ENCODE results near the gene ANKRD34B. TPM values are rescaled to one million over a fixed set of nuclear protein-coding genes. Genes with fewer than 3 reads are reported as not detected.

Gene ANKRD34B
- total RNA-seq, 1 donor from 2014 or later: not detected

DNA sequence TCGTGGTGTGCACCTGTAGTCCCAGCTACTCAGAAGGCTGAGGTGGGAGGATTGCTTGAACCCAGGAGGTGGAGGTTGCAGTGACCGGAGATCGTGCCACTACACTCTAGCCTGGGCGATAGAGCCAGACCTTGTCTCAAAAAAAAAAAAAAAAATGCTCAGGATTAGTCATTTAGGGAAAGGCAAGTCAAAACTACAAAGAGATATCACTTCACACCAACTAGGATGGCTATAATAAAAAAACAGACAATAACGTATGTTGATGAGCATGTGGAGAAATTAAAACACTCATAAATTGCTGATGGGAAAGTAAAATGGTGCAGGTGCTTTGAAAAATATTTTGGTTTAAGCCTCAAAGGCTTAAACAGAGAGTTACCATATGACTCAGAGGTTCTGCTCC is 6.3 kb upstream of the ANKRD34B start:
- peaks cover 2% of the 10 kb centered on the region for H3K9me3 Mint-ChIP-seq (ENCODE audit: unreplicated experiment)
- peaks cover 2% of the 10 kb centered on the region for H3K27me3 Mint-ChIP-seq (ENCODE audit: unreplicated experiment)
- H3K36me3 Mint-ChIP-seq (ENCODE audit: unreplicated experiment): no peaks in the 10 kb centered on the region
- TF ChIP-seq, protein P1, sequence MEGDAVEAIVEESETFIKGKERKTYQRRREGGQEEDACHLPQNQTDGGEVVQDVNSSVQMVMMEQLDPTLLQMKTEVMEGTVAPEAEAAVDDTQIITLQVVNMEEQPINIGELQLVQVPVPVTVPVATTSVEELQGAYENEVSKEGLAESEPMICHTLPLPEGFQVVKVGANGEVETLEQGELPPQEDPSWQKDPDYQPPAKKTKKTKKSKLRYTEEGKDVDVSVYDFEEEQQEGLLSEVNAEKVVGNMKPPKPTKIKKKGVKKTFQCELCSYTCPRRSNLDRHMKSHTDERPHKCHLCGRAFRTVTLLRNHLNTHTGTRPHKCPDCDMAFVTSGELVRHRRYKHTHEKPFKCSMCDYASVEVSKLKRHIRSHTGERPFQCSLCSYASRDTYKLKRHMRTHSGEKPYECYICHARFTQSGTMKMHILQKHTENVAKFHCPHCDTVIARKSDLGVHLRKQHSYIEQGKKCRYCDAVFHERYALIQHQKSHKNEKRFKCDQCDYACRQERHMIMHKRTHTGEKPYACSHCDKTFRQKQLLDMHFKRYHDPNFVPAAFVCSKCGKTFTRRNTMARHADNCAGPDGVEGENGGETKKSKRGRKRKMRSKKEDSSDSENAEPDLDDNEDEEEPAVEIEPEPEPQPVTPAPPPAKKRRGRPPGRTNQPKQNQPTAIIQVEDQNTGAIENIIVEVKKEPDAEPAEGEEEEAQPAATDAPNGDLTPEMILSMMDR (IDR thresholded peaks at IDR 0.05; ENCODE audit: partially characterized antibody, unreplicated experiment): no peak
- H3K27ac Mint-ChIP-seq (ENCODE audit: unreplicated experiment): no peak overlapping the region
- H3K4me1 Mint-ChIP-seq (ENCODE audit: low read depth, unreplicated experiment): no peaks in the 10 kb centered on the region
- H3K4me3 Mint-ChIP-seq (ENCODE audit: unreplicated experiment): no peak overlapping the region
- DNase-seq: no peak

DNA sequence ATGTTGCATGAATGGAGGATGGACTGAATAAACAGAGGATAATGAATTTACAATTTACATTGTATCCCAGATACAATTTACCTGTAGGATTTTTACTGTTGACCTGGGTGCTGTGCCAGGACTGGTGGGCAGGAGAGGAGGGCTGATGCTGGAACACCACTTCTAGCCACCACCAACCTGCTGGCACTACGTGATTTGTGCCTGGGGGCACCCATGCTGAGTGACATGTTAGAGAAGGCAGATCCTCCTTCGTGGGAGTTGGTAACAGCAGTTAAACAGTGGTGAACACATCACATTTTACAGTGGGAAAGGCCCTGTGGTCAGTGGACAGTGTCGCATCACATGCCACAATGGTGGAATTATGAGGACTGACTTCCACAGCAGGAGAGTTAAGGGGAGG is 3.0 kb upstream of the ANKRD34B start:
- Mint-ChIP-seq H3K9me3 (ENCODE audit: unreplicated experiment) (no peaks in the 10 kb centered on the region), H3K4me1 (ENCODE audit: low read depth, unreplicated experiment) (peaks cover 3% of the 10 kb centered on the region), H3K27me3 (ENCODE audit: unreplicated experiment) (peaks cover 9% of the 10 kb centered on the region), H3K36me3 (ENCODE audit: unreplicated experiment) (no peaks in the 10 kb centered on the region), H3K27ac (ENCODE audit: unreplicated experiment) (no peak overlapping the region), H3K4me3 (ENCODE audit: unreplicated experiment) (no peak overlapping the region)
- DNase-seq: no peak
- TF ChIP-seq, protein P1 (IDR thresholded peaks at IDR 0.05; ENCODE audit: partially characterized antibody, unreplicated experiment): no peak

GRCh38 chr5:80569086-80569960 is 757 bp downstream of the ANKRD34B start:
- H3K27me3 Mint-ChIP-seq (ENCODE audit: unreplicated experiment): peaks cover 9% of the 10 kb centered on the region

DNA sequence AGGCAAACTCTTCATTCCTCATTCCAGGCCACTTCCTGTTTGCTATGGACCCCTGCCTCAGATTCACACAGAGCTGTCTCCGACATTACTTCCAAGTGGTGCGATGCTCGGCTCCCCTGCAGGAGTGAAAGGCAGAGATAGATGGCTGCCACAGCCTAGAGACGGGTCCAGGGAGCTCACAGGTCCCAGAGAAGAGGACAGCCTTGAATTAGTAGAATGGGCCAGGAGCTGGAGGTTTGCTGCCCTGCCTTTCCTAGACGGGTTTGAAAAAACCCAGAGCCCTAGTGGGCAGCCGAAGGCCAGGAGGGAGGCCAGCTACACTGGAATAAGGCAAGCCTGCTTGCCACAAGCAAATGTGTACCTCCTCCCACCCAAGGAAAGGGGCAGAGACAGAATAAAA is 1.8 kb downstream of the ANKRD34B start:
- DNase-seq: no peak
- Mint-ChIP-seq H3K27me3 (ENCODE audit: unreplicated experiment) (peaks cover 9% of the 10 kb centered on the region), H3K36me3 (ENCODE audit: unreplicated experiment) (no peaks in the 10 kb centered on the region), H3K4me1 (ENCODE audit: low read depth, unreplicated experiment) (peaks cover 3% of the 10 kb centered on the region), H3K9me3 (ENCODE audit: unreplicated experiment) (no peaks in the 10 kb centered on the region), H3K4me3 (ENCODE audit: unreplicated experiment) (peak overlapping the region; percentile 80), H3K27ac (ENCODE audit: unreplicated experiment) (no peak overlapping the region)
- TF ChIP-seq, protein P1 (IDR thresholded peaks at IDR 0.05; ENCODE audit: partially characterized antibody, unreplicated experiment): no peak

More at GRCh38 chr5:80569086-80569960, 757 bp downstream of the ANKRD34B start:
- no peak overlapping the region for H3K27ac Mint-ChIP-seq (ENCODE audit: unreplicated experiment)
- DNase-seq: peak; percentile 51
- no peaks in the 10 kb centered on the region for H3K36me3 Mint-ChIP-seq (ENCODE audit: unreplicated experiment)
- peaks cover 3% of the 10 kb centered on the region for H3K4me1 Mint-ChIP-seq (ENCODE audit: low read depth, unreplicated experiment)
- no peaks in the 10 kb centered on the region for H3K9me3 Mint-ChIP-seq (ENCODE audit: unreplicated experiment)
- TF ChIP-seq, protein P1 (IDR thresholded peaks at IDR 0.05; ENCODE audit: partially characterized antibody, unreplicated experiment): no peak
- H3K4me3 Mint-ChIP-seq (ENCODE audit: unreplicated experiment): peak overlapping the region; percentile 80

GRCh38 chr5:80566711-80567259 is 3.3 kb downstream of the ANKRD34B start:
- TF ChIP-seq, protein P1 (IDR thresholded peaks at IDR 0.05; ENCODE audit: partially characterized antibody, unreplicated experiment): no peak
- H3K27ac Mint-ChIP-seq (ENCODE audit: unreplicated experiment): no peak overlapping the region
- no peak for DNase-seq
- peaks cover 3% of the 10 kb centered on the region for H3K4me1 Mint-ChIP-seq (ENCODE audit: low read depth, unreplicated experiment)
- no peaks in the 10 kb centered on the region for H3K36me3 Mint-ChIP-seq (ENCODE audit: unreplicated experiment)
- H3K9me3 Mint-ChIP-seq (ENCODE audit: unreplicated experiment): no peaks in the 10 kb centered on the region
- no peak overlapping the region for H3K4me3 Mint-ChIP-seq (ENCODE audit: unreplicated experiment)
- peaks cover 9% of the 10 kb centered on the region for H3K27me3 Mint-ChIP-seq (ENCODE audit: unreplicated experiment)
